Osteoblast (primary cell): ENCODE results near the gene GLB1L2. TPM values are rescaled to one million over a fixed set of nuclear protein-coding genes. Genes with fewer than 3 reads are reported as not detected.

Experiments used
- DNase-seq: peaks from one replicate; pipeline ENCODE4 v3.0.0; 2011; ENCODE audit warnings: low spot score, mixed read lengths; ENCODE audit not compliant: insufficient read length; ENCODE audit errors: missing footprints
- H2AFZ ChIP-seq: 2 replicates; pipeline ENCODE4 v1.6.0; 2011; ENCODE audit warnings: mild to moderate bottlenecking, low read length
- H3K27ac ChIP-seq: 2 replicates; pipeline ENCODE4 v1.5.1; 2011; ENCODE audit warnings: mild to moderate bottlenecking, low read depth, low read length, moderate library complexity
- H3K27me3 ChIP-seq: 2 replicates; pipeline ENCODE4 v1.6.0; 2012; ENCODE audit warnings: mild to moderate bottlenecking, control low read depth, inconsistent platforms, low read length, moderate library complexity; ENCODE audit not compliant: insufficient read depth
- H3K36me3 ChIP-seq: 2 replicates; pipeline ENCODE4 v1.5.1; 2011; ENCODE audit warnings: mild to moderate bottlenecking, low read length, control low read depth, moderate library complexity; ENCODE audit not compliant: insufficient read depth
- H3K4me1 ChIP-seq: 2 replicates; pipeline ENCODE4 v1.5.1; 2011; ENCODE audit warnings: mild to moderate bottlenecking, low read length, control low read depth, moderate library complexity; ENCODE audit not compliant: insufficient read depth
- H3K4me2 ChIP-seq: 2 replicates; pipeline ENCODE4 v1.6.0; 2011; ENCODE audit warnings: mild to moderate bottlenecking, low read length; ENCODE audit not compliant: insufficient read depth
- H3K4me3 ChIP-seq: fragments of 200-600 bp; sonication (generic); 3 replicates; pipeline ENCODE4 v1.5.1; 2012; ENCODE audit warnings: mild to moderate bottlenecking, low read length, inconsistent platforms; ENCODE audit not compliant: insufficient read depth
- H3K79me2 ChIP-seq: 2 replicates; pipeline ENCODE4 v1.6.0; 2012; ENCODE audit warnings: mild to moderate bottlenecking, low read length, control low read depth, inconsistent platforms; ENCODE audit not compliant: insufficient read depth
- H3K9me3 ChIP-seq: 2 replicates; pipeline ENCODE4 v1.5.1; 2011; ENCODE audit warnings: low read depth, low read length, control low read depth
- H4K20me1 ChIP-seq: 2 replicates; pipeline ENCODE4 v1.6.0; 2012; ENCODE audit warnings: mild to moderate bottlenecking, low read length, control low read depth; ENCODE audit not compliant: insufficient read depth
- CTCF ChIP-seq: IDR thresholded peaks from 2 replicates; pipeline ENCODE4 v1.5.1; 2011; ENCODE audit warnings: mild to moderate bottlenecking, low read depth, low read length, moderate library complexity; ENCODE audit errors: extremely low read depth
- total RNA-seq: library from RNA; depleted of rRNA; stranded (reverse); fragments of >200 nt; gene quantifications from 2 replicates; pipeline ENCODE4 v1.2.3, GENCODE V29; 2012

The GLB1L2 gene
- total RNA-seq, 1 donor = 0.36 TPM

- no peaks in the 10 kb centered on the region for H4K20me1 ChIP-seq
- no peak overlapping the region for H3K27ac ChIP-seq
- H3K4me3 ChIP-seq = no peak overlapping the region
- H3K79me2 ChIP-seq = no peaks in the 10 kb centered on the region
- no peaks in the 10 kb centered on the region for H3K36me3 ChIP-seq
- H2AFZ ChIP-seq = no peak overlapping the region
- TF ChIP-seq CTCF = no peak
- no peak for DNase-seq
- H3K27me3 ChIP-seq = peaks cover 24% of the 10 kb centered on the region
- no peaks in the 10 kb centered on the region for H3K9me3 ChIP-seq
- H3K4me2 ChIP-seq = no peak overlapping the region
- H3K4me1 ChIP-seq = no peaks in the 10 kb centered on the region
These were observed 3.4 kb upstream of the GLB1L2 start for GRCh38 chr11:134328433-134328832.

- no peak for TF ChIP-seq CTCF
- no peaks in the 10 kb centered on the region for H3K79me2 ChIP-seq
- H3K4me3 ChIP-seq = no peak overlapping the region
- no peak overlapping the region for H2AFZ ChIP-seq
- H3K4me1 ChIP-seq = no peaks in the 10 kb centered on the region
- H3K9me3 ChIP-seq = no peaks in the 10 kb centered on the region
- H3K27ac ChIP-seq = no peak overlapping the region
- no peaks in the 10 kb centered on the region for H3K36me3 ChIP-seq
- no peaks in the 10 kb centered on the region for H4K20me1 ChIP-seq
- no peak for DNase-seq
- peak overlapping the region; percentile 59 for H3K4me2 ChIP-seq
- H3K27me3 ChIP-seq = peaks cover 31% of the 10 kb centered on the region
These were observed 1.0 kb upstream of the GLB1L2 start for GRCh38 chr11:134330611-134331353.

GRCh38 chr11:134332189-134332631 is 422 bp downstream of the GLB1L2 start:
- no peaks in the 10 kb centered on the region for H3K4me1 ChIP-seq
- peak overlapping the region; percentile 41 for H2AFZ ChIP-seq
- no peak for DNase-seq
- peaks cover 31% of the 10 kb centered on the region for H3K27me3 ChIP-seq
- no peak for TF ChIP-seq CTCF
- H4K20me1 ChIP-seq = no peaks in the 10 kb centered on the region
- no peaks in the 10 kb centered on the region for H3K9me3 ChIP-seq
- no peaks in the 10 kb centered on the region for H3K36me3 ChIP-seq
- H3K4me2 ChIP-seq = no peak overlapping the region
- no peak overlapping the region for H3K27ac ChIP-seq
- H3K79me2 ChIP-seq = no peaks in the 10 kb centered on the region
- no peak overlapping the region for H3K4me3 ChIP-seq

- TF ChIP-seq CTCF = no peak
- DNase-seq = no peak
- Histone ChIP-seq H3K9me3 (no peaks in the 10 kb centered on the region), H3K79me2 (no peaks in the 10 kb centered on the region), H3K4me2 (no peak overlapping the region), H3K27ac (no peak overlapping the region), H4K20me1 (no peaks in the 10 kb centered on the region), H3K36me3 (no peaks in the 10 kb centered on the region), H3K4me3 (no peak overlapping the region), H2AFZ (no peak overlapping the region), H3K27me3 (peaks cover 31% of the 10 kb centered on the region), H3K4me1 (no peaks in the 10 kb centered on the region)
These were observed 994 bp downstream of the GLB1L2 start for GRCh38 chr11:134332782-134333181.
